ENCODE results near the gene VENTX.

VENTX gene

DNA sequence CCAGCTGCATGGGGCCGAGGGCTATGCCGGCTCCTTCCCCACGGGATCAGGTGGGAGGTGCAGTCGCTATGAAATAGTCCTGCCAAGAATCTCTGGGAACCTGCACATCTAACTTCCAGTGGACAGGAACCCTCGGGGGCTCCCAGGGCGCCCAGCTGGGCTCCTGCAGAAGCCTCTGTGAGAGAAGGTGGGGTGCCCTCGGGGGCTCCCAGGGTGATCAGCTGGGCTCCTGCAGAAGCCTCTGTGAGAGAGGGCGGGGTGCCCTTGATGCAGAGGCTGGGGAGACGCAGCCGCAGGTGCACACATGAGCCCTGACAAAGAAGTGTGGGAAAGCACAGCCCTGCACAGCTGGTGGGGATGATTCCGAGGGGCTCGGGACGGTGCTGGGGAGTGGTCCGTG, 5.9 kb downstream of the VENTX start:
- Histone ChIP-seq H3K36me3 (ENCODE audit: insufficient read depth, low read length) (no peaks in the 10 kb centered on the region), H3K4me3 (no peak overlapping the region), H3K9ac (ENCODE audit: insufficient read length) (no peak overlapping the region), H3K27ac (no peak overlapping the region), H3K9me3 (ENCODE audit: low read depth, low read length) (no peaks in the 10 kb centered on the region)
- no peak for TF ChIP-seq FOXP2 (optimal IDR thresholded peaks at IDR 0.05; ENCODE audit: control extremely low read depth, extremely low read length, insufficient read depth)
- no peak for TF ChIP-seq EZH2 (IDR thresholded peaks at IDR 0.05)
- TF ChIP-seq POLR2AphosphoS5 (IDR thresholded peaks at IDR 0.05; ENCODE audit: borderline replicate concordance, low read depth, low read length), result no peak
- DNase-seq (ENCODE audit: low read depth, low spot score), result no peak

DNA sequence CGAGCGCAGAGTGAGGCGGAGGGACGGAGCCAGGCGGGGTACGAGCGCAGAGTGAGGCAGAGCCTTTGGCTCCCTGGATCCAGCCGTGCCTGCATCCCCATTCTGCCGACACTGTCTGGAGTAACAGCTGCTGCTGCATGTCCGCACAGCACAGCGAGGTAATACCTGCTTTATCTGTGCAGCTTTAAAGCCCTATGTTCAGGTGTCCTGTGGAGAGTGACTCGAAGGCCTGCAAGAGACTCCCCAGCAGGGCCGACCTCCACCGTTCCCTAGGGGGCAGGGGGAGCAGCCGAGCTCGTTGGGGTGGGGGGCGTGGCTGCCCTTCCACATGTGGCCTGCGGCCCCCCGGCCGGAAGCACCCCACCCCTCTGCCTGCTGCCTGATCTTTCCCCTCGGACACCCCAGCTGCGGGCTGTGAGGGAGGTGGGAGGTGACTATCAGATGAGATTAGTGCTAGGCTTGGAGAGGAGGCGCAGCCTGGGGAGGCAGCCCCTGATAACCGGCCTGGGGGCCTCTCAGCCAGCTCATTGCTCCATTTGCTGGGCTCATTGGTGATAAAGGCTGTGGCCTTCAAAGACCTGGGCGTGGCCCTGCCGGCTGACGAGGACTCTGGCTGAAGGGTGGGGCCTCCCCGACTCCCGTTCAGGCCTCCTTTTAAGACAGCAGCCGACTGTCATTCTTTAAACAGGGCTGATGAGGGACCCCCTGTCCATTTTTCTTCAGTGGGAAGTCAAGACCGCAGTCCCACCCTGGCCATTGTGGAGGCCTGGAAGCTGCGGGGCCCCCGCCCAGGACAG, 8.0 kb downstream of the VENTX start:
- Histone ChIP-seq H3K4me3 (no peak overlapping the region), H3K9me3 (ENCODE audit: low read depth, low read length) (no peaks in the 10 kb centered on the region), H3K9ac (ENCODE audit: insufficient read length) (no peak overlapping the region), H3K27ac (no peak overlapping the region), H3K36me3 (ENCODE audit: insufficient read depth, low read length) (no peaks in the 10 kb centered on the region)
- TF ChIP-seq FOXP2 (optimal IDR thresholded peaks at IDR 0.05; ENCODE audit: control extremely low read depth, extremely low read length, insufficient read depth) (no peak), POLR2AphosphoS5 (IDR thresholded peaks at IDR 0.05; ENCODE audit: borderline replicate concordance, low read depth, low read length) (no peak), EZH2 (IDR thresholded peaks at IDR 0.05) (no peak)
- DNase-seq (ENCODE audit: low read depth, low spot score), result no peak

DNA sequence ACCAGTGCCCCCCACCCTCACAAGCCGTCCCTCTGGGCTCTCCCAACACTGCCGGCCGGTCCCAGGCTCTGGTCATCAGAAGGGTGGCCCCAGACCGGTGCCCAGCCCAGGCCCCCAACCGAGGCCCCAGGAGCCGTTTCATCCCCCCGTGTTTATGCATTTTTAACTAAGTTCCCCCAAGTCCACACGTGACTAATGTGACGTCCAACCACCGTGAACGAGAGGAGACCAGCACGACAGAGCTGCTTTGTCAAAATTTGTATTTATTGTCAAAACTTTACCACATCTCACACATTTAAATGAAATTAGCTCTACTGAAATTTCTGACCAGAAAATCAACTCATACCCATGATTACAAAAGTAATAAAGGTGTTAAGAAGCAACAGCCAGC, 8.6 kb downstream of the VENTX start:
- Histone ChIP-seq H3K27ac (no peak overlapping the region), H3K36me3 (ENCODE audit: insufficient read depth, low read length) (no peaks in the 10 kb centered on the region), H3K4me3 (no peak overlapping the region), H3K9me3 (ENCODE audit: low read depth, low read length) (no peaks in the 10 kb centered on the region), H3K9ac (ENCODE audit: insufficient read length) (no peak overlapping the region)
- TF ChIP-seq POLR2AphosphoS5 (IDR thresholded peaks at IDR 0.05; ENCODE audit: borderline replicate concordance, low read depth, low read length), result no peak
- no peak for TF ChIP-seq FOXP2 (optimal IDR thresholded peaks at IDR 0.05; ENCODE audit: control extremely low read depth, extremely low read length, insufficient read depth)
- TF ChIP-seq EZH2 (IDR thresholded peaks at IDR 0.05), result no peak
- no peak for DNase-seq (ENCODE audit: low read depth, low spot score)

DNA sequence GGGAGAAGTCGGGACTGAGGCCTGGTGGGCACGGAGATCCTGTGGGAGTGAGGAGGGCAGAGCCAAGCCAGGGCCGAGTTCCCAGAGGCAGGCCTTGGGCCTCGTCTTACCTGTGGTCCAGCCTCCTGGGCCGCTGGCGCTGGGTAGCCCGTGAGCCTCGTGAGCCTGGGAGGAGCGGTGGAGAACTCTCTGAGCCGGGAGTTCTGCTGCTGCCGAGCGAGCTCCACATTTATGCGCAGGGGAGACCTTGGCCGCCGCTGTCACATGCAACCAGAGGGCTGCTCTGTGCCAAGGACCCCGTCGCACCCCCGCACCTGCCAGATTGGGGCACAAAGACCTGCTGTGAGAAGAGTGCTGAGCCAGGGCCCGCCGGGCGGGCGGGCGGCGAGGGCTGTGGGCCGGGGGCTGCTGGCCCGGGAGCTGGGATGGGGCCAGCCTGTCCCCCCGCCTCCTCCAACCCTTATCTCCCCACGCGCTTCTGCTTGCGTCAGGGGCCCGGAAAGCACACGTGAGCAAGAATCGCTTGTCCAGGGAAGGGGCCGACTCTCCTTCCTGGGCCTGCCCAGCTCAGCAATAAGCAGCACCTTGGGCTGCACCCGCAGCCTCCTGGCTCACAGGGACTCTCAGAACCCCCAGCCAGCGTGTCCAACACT, 10.2 kb downstream of the VENTX start:
- TF ChIP-seq EZH2 (IDR thresholded peaks at IDR 0.05) (no peak), FOXP2 (optimal IDR thresholded peaks at IDR 0.05; ENCODE audit: control extremely low read depth, extremely low read length, insufficient read depth) (no peak), POLR2AphosphoS5 (IDR thresholded peaks at IDR 0.05; ENCODE audit: borderline replicate concordance, low read depth, low read length) (no peak)
- Histone ChIP-seq H3K9me3 (ENCODE audit: low read depth, low read length) (no peaks in the 10 kb centered on the region), H3K9ac (ENCODE audit: insufficient read length) (no peak overlapping the region), H3K27ac (no peak overlapping the region), H3K36me3 (ENCODE audit: insufficient read depth, low read length) (no peaks in the 10 kb centered on the region), H3K4me3 (no peak overlapping the region)
- no peak for DNase-seq (ENCODE audit: low read depth, low spot score)

DNA sequence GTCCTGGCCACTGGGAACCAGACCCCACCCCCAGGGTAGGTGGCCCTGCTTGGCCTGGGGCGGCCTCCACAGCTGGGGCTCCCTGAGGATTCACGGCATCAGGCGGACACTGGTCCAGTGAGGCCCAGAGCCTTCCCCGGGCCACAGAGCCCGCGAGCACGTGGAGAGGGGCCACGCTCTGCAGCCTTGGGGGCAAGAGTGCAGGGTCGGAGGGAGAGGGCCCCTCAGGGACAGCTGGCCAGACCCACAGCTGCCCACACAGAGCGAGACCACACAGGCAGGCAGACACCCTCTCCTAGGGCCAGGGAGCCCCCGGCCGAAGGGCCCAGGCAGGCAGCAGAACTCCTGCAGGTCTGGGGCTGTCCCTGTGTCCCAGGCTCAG, 10.7 kb downstream of the VENTX start:
- H3K9ac ChIP-seq (ENCODE audit: insufficient read length), result no peak overlapping the region
- H3K36me3 ChIP-seq (ENCODE audit: insufficient read depth, low read length), result no peaks in the 10 kb centered on the region
- no peak for TF ChIP-seq FOXP2 (optimal IDR thresholded peaks at IDR 0.05; ENCODE audit: control extremely low read depth, extremely low read length, insufficient read depth)

DNA sequence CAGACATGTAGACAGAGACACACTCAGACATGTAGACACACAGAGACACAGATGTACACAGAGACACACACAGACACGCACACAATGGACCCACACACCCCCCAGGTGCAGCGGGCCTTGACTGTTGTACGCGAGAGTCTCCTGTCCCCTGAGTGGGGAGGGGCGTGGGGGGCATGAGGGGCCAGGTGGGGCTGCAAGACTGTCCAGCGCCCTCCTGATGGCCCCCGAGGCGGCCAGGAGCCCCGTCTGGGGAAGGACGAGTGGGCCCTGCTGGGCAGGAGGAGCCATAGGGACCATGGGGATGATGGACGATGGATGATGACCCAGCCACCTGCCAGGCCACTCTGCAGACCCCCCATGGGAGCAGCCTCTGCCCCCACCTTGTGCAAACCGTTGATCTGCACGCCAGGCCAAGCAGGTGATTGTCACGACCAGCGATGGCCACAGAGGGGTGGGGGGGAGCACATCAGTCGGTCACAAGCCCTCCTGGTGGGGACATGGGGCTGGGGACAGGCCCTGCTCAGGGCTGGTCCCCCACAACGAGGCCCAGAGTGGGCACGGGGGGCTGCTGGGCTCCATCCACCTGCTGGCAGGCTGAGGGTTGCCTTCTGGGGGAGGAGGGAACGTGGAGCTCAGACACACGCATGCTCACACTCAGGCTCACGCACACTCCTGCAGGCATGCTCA, 11.6 kb downstream of the VENTX start:
- Histone ChIP-seq H3K27ac (no peak overlapping the region), H3K9me3 (ENCODE audit: low read depth, low read length) (no peaks in the 10 kb centered on the region), H3K4me3 (no peak overlapping the region), H3K9ac (ENCODE audit: insufficient read length) (no peak overlapping the region), H3K36me3 (ENCODE audit: insufficient read depth, low read length) (no peaks in the 10 kb centered on the region)
- no peak for DNase-seq (ENCODE audit: low read depth, low spot score)
- TF ChIP-seq FOXP2 (optimal IDR thresholded peaks at IDR 0.05; ENCODE audit: control extremely low read depth, extremely low read length, insufficient read depth), result no peak
- no peak for TF ChIP-seq EZH2 (IDR thresholded peaks at IDR 0.05)
- no peak for TF ChIP-seq POLR2AphosphoS5 (IDR thresholded peaks at IDR 0.05; ENCODE audit: borderline replicate concordance, low read depth, low read length)

More for the DNA sequence above, 10.7 kb downstream of the VENTX start:
- H3K9me3 ChIP-seq (ENCODE audit: low read depth, low read length), result no peaks in the 10 kb centered on the region
- H3K4me3 ChIP-seq, result no peak overlapping the region
- H3K27ac ChIP-seq, result no peak overlapping the region
- no peak for DNase-seq (ENCODE audit: low read depth, low spot score)

DNA sequence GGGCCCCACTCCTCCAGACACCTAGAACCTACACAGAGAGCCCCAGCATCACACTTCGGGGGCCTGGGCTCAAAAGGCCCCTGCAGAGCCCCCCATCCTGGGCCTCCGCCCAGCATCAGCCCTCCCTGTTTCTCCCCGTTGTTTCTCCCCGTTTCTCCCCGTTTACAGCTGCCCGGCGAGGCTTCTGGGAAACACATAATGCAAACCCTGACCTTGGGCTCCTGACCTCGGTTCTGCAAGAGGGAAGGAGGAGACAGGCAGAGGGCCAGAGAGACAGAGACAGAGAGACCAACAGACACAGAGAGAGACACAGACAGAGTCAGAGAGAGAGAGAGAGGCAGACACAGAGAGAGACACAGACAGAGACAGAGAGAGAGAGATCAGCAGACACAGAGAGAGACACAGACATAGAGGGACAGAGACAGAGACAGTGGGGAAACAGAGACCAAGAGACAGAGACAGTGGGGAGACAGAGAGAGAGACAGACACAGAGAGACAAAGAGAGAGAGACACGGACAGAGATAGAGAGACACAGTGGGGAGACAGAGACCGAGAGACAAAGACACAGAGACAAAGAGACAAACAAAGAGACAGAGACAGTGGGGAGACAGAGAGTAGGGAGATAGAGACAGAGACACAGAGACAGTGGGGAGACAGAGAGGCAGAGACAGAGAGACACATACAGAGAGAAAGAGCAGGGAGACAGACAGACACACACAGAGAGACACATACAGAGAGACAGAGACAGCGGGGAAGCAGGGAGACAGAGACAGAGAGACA, 12.5 kb downstream of the VENTX start:
- Histone ChIP-seq H3K9ac (ENCODE audit: insufficient read length) (no peak overlapping the region), H3K9me3 (ENCODE audit: low read depth, low read length) (no peaks in the 10 kb centered on the region), H3K4me3 (no peak overlapping the region), H3K36me3 (ENCODE audit: insufficient read depth, low read length) (no peaks in the 10 kb centered on the region), H3K27ac (no peak overlapping the region)
- TF ChIP-seq FOXP2 (optimal IDR thresholded peaks at IDR 0.05; ENCODE audit: control extremely low read depth, extremely low read length, insufficient read depth) (no peak), POLR2AphosphoS5 (IDR thresholded peaks at IDR 0.05; ENCODE audit: borderline replicate concordance, low read depth, low read length) (no peak), EZH2 (IDR thresholded peaks at IDR 0.05) (no peak)
- no peak for DNase-seq (ENCODE audit: low read depth, low spot score)

Measured in SK-N-MC (cell line).